HG03175 (cell line): ENCODE measurements around the gene TRAPPC2.
"Not testable (repeated sequence)": the region's sequence is repeated elsewhere in the genome, so short reads cannot be mapped to it uniquely, and the experiment has no call there.

Source experiments
- ATAC-seq: cut with Tn5 transposase; IDR thresholded peaks from one replicate; pipeline ENCODE4 v1.9.1; 2021; ENCODE audit warnings: mild to moderate bottlenecking, moderate library complexity; ENCODE audit not compliant: unreplicated experiment

Gene TRAPPC2

GRCh38 chrX:13748486-13748885 is 14.1 kb upstream of the TRAPPC2 start:
- ATAC-seq = no peak

- ATAC-seq = no peak
These were observed 13.4 kb upstream of the TRAPPC2 start for GRCh38 chrX:13747836-13748235.

GRCh38 chrX:13742397-13743176 is 8.2 kb upstream of the TRAPPC2 start:
- peak; percentile 90 for ATAC-seq

- ATAC-seq = no peak
These were observed 7.3 kb upstream of the TRAPPC2 start for GRCh38 chrX:13741695-13742094.

- no peak for ATAC-seq
These were observed 914 bp downstream of the TRAPPC2 start for GRCh38 chrX:13733506-13733905.

GRCh38 chrX:13732246-13733067 is 2.0 kb downstream of the TRAPPC2 start:
- ATAC-seq = no peak

GRCh38 chrX:13730523-13730922 is 3.9 kb downstream of the TRAPPC2 start:
- not testable (repeated sequence) for ATAC-seq

GRCh38 chrX:13726583-13726982 is 7.8 kb downstream of the TRAPPC2 start:
- not testable (repeated sequence) for ATAC-seq

- ATAC-seq = not testable (repeated sequence)
These were observed 9.5 kb downstream of the TRAPPC2 start for GRCh38 chrX:13724878-13725277.

- ATAC-seq = no peak
These were observed 12.5 kb downstream of the TRAPPC2 start for GRCh38 chrX:13721819-13722519.

- ATAC-seq = no peak
These were observed 13.0 kb downstream of the TRAPPC2 start for GRCh38 chrX:13721371-13721770.

GRCh38 chrX:13719192-13719856 is 15.1 kb downstream of the TRAPPC2 start:
- ATAC-seq = no peak

- ATAC-seq = no peak
These were observed 16.5 kb downstream of the TRAPPC2 start for GRCh38 chrX:13717700-13718472.

- ATAC-seq = no peak
These were observed 17.5 kb downstream of the TRAPPC2 start for GRCh38 chrX:13716905-13717304.

GRCh38 chrX:13716455-13716854 is 18.0 kb downstream of the TRAPPC2 start:
- ATAC-seq = no peak

- no peak for ATAC-seq
These were observed 23.3 kb downstream of the TRAPPC2 start for GRCh38 chrX:13711141-13711540.

- no peak for ATAC-seq
These were observed 30.8 kb downstream of the TRAPPC2 start for GRCh38 chrX:13703589-13703988.

- no peak for ATAC-seq
These were observed 31.3 kb downstream of the TRAPPC2 start for GRCh38 chrX:13703135-13703534.

GRCh38 chrX:13702111-13702789 is 32.2 kb downstream of the TRAPPC2 start:
- no peak for ATAC-seq

GRCh38 chrX:13700380-13700779 is 34.0 kb downstream of the TRAPPC2 start:
- ATAC-seq = no peak
